ENCODE results near the gene PSMC5.

Gene PSMC5

GRCh38 chr17:63821804-63822203 is 5.4 kb upstream of the PSMC5 start:
- DNase-seq = no peak

GRCh38 chr17:63822537-63822936 is 4.7 kb upstream of the PSMC5 start:
- no peak for DNase-seq

GRCh38 chr17:63823659-63824331 is 3.4 kb upstream of the PSMC5 start:
- DNase-seq = no peak

- no peak for DNase-seq
These were observed 2.9 kb upstream of the PSMC5 start for GRCh38 chr17:63824362-63824761.

GRCh38 chr17:63826468-63827001 is 696 bp upstream of the PSMC5 start:
- DNase-seq = no peak

GRCh38 chr17:63827801-63828221 is 580 bp downstream of the PSMC5 start:
- DNase-seq = no peak

- DNase-seq = no peak
These were observed 1.7 kb downstream of the PSMC5 start for GRCh38 chr17:63828936-63829335.

- no peak for DNase-seq
These were observed 3.0 kb downstream of the PSMC5 start for GRCh38 chr17:63830278-63830677.

GRCh38 chr17:63830904-63831491 is 3.8 kb downstream of the PSMC5 start:
- DNase-seq = no peak

- DNase-seq = no peak
These were observed 4.3 kb downstream of the PSMC5 start for GRCh38 chr17:63831505-63831904.

- DNase-seq = no peak
These were observed 4.8 kb downstream of the PSMC5 start for GRCh38 chr17:63832014-63832413.

- DNase-seq = no peak
These were observed 5.2 kb downstream of the PSMC5 start for GRCh38 chr17:63832455-63832854.

- DNase-seq = no peak
These were observed 6.0 kb downstream of the PSMC5 start for GRCh38 chr17:63833026-63833740.

- DNase-seq = no peak
These were observed 6.6 kb downstream of the PSMC5 start for GRCh38 chr17:63833741-63834373.

- DNase-seq = peak; percentile 67 to 77
These were observed 7.4 kb downstream of the PSMC5 start for GRCh38 chr17:63834431-63835166.

- DNase-seq = no peak
These were observed 8.0 kb downstream of the PSMC5 start for GRCh38 chr17:63835167-63835720.

GRCh38 chr17:63836811-63837210 is 9.6 kb downstream of the PSMC5 start:
- no peak for DNase-seq

- no peak for DNase-seq
These were observed 10.2 kb downstream of the PSMC5 start for GRCh38 chr17:63837480-63837879.

GRCh38 chr17:63837962-63838600 is 10.8 kb downstream of the PSMC5 start:
- no peak for DNase-seq

GRCh38 chr17:63838631-63839171 is 11.5 kb downstream of the PSMC5 start:
- DNase-seq = no peak

GRCh38 chr17:63840591-63841349 is 13.5 kb downstream of the PSMC5 start:
- no peak for DNase-seq

Data from CD4-positive, alpha-beta T cell treated with Interleukin-1 beta for 1 hour (primary cell).